Mesendoderm (in vitro differentiated cells): ENCODE measurements around the gene CCDC85A.

Source experiments
- DNase-seq: peaks from one replicate; pipeline ENCODE4 v3.0.0; 2013
- H2AK5ac ChIP-seq: 2 replicates; pipeline ENCODE4 v1.6.1; 2013; ENCODE audit warnings: low read length, inconsistent platforms
- H2BK120ac ChIP-seq: 2 replicates; pipeline ENCODE4 v1.6.1; 2013; ENCODE audit warnings: low read depth, mild to moderate bottlenecking, low read length, moderate library complexity, mixed read lengths
- H2BK15ac ChIP-seq: replicated peaks from 2 replicates; pipeline ENCODE4 v1.6.1; 2013; ENCODE audit warnings: low read depth, mild to moderate bottlenecking, moderate library complexity
- H2BK5ac ChIP-seq: 2 replicates; pipeline ENCODE4 v1.6.1; 2013; ENCODE audit warnings: low read length, inconsistent platforms
- H3K18ac ChIP-seq: 2 replicates; pipeline ENCODE4 v1.6.1; 2013; ENCODE audit warnings: mild to moderate bottlenecking, low read length, mixed read lengths
- H3K23ac ChIP-seq: one replicate; pipeline ENCODE4 v1.6.1; 2013; ENCODE audit warnings: low read length
- H3K27ac ChIP-seq: 2 replicates; pipeline ENCODE4 v1.5.1; 2013; ENCODE audit warnings: low read depth, mild to moderate bottlenecking, inconsistent platforms, low read length, moderate library complexity
- H3K27me3 ChIP-seq: 2 replicates; pipeline ENCODE4 v1.6.1; 2013; ENCODE audit warnings: low read length, control low read depth, mild to moderate bottlenecking, inconsistent platforms; ENCODE audit not compliant: insufficient read depth, poor library complexity
- H3K36me3 ChIP-seq: 2 replicates; pipeline ENCODE4 v1.6.1; 2013; ENCODE audit warnings: low read length, inconsistent platforms; ENCODE audit not compliant: control insufficient read depth, insufficient read depth
- H3K4ac ChIP-seq: one replicate; pipeline ENCODE4 v1.6.1; 2013; ENCODE audit warnings: low read depth, mild to moderate bottlenecking, low read length, moderate library complexity
- H3K4me1 ChIP-seq: 2 replicates; pipeline ENCODE4 v1.6.1; 2013; ENCODE audit warnings: low read depth, low read length, inconsistent platforms; ENCODE audit not compliant: control insufficient read depth
- H3K4me2 ChIP-seq: 2 replicates; pipeline ENCODE4 v1.6.1; 2013; ENCODE audit warnings: low read length
- H3K4me3 ChIP-seq: 2 replicates; pipeline ENCODE4 v1.5.1; 2013; ENCODE audit warnings: mild to moderate bottlenecking, low read length
- H3K56ac ChIP-seq: one replicate; pipeline ENCODE4 v1.6.1; 2013; ENCODE audit warnings: low read length
- H3K79me1 ChIP-seq: 2 replicates; pipeline ENCODE4 v1.6.1; 2013; ENCODE audit warnings: low read length, inconsistent platforms
- H3K79me2 ChIP-seq: 2 replicates; pipeline ENCODE4 v1.6.1; 2013; ENCODE audit warnings: mild to moderate bottlenecking, low read length; ENCODE audit not compliant: control insufficient read depth, insufficient read depth
- H3K9ac ChIP-seq: 2 replicates; pipeline ENCODE4 v1.6.1; 2013; ENCODE audit warnings: low read length, inconsistent platforms
- H4K5ac ChIP-seq: one replicate; pipeline ENCODE4 v1.6.1; 2013; ENCODE audit warnings: low read length
- H4K8ac ChIP-seq: one replicate; pipeline ENCODE4 v1.6.1; 2013; ENCODE audit warnings: low read depth, mild to moderate bottlenecking, control low read depth, low read length, moderate library complexity
- WGBS: extraction: QIAGEN DNeasy Blood & Tissue Kit; methylation state at CpG from one replicate; pipeline ENCODE4 v1.1.7; 2013; ENCODE audit warnings: low lambda C conversion rate, missing lambda C conversion rate; ENCODE audit not compliant: insufficient coverage; ENCODE audit errors: extremely low coverage; 5-methylcytosine and 5-hydroxymethylcytosine counted together

CCDC85A gene

DNA sequence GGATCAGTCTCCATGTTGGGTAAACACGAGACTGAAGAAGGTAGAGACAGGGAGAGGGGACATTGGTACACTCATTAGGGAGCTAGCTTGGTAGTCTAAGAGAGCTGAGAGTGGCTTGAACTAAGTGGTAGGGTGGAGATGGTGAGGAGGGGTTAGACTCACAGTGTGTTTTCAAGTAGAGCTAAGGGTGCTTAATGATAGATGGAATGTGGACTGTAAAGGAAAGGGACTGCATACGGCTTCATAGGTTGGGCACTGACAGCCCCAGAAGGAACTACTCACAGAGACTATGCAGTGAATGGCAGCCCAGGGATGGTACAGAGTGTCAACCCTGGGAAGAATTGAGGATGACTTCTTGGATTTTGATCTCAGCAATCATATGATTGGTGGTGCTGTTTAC is 178.1 kb downstream of the CCDC85A start:
- Histone ChIP-seq H3K27ac (no peak overlapping the region), H3K79me2 (no peaks in the 10 kb centered on the region), H3K9ac (no peak overlapping the region), H3K79me1 (no peaks in the 10 kb centered on the region), H2BK15ac (no peak overlapping the region), H3K56ac (no peak overlapping the region), H2BK5ac (no peak overlapping the region), H3K36me3 (no peaks in the 10 kb centered on the region), H3K23ac (no peak overlapping the region), H2AK5ac (no peak overlapping the region), H3K27me3 (peaks cover 2% of the 10 kb centered on the region), H3K4ac (no peak overlapping the region), H3K18ac (no peak overlapping the region), H3K4me2 (no peak overlapping the region), H4K8ac (no peak overlapping the region), H4K5ac (no peak overlapping the region), H2BK120ac (no peak overlapping the region), H3K4me1 (no peaks in the 10 kb centered on the region), H3K4me3 (no peak overlapping the region)
- no peak for DNase-seq
- no CpG with 5 or more reads among the region's 2 CpGs for WGBS

DNA sequence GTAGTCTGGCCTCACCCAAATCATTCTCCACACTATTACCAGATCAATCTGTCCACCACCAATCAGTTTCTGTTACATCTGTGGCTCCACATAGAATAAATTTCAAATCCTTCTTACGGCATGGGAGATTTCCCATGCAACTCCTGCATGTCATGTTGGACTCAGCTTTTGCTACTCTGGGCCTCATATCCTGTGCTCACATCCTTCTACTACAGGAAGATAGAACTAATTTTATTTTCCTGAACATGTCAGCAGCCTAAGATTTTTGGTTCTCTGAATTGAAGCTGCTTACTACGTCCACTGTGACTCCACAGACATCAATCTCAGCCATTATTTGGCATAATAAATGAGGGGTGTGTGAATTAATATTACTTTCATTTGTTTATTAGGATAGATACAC is 181.1 kb downstream of the CCDC85A start:
- H3K4ac ChIP-seq: no peak overlapping the region
- WGBS: no CpG with 5 or more reads among the region's 2 CpGs
- no peaks in the 10 kb centered on the region for H3K36me3 ChIP-seq
- H3K4me2 ChIP-seq: no peak overlapping the region
- no peak overlapping the region for H3K23ac ChIP-seq
- no peak overlapping the region for H3K56ac ChIP-seq
- DNase-seq: no peak
- H2AK5ac ChIP-seq: no peak overlapping the region
- H3K9ac ChIP-seq: no peak overlapping the region
- H2BK15ac ChIP-seq: no peak overlapping the region
- no peak overlapping the region for H4K5ac ChIP-seq
- no peak overlapping the region for H3K18ac ChIP-seq
- no peak overlapping the region for H2BK120ac ChIP-seq
- H3K27ac ChIP-seq: no peak overlapping the region
- no peaks in the 10 kb centered on the region for H3K79me2 ChIP-seq
- no peaks in the 10 kb centered on the region for H3K4me1 ChIP-seq
- no peak overlapping the region for H2BK5ac ChIP-seq
- no peak overlapping the region for H3K4me3 ChIP-seq
- H4K8ac ChIP-seq: no peak overlapping the region
- no peaks in the 10 kb centered on the region for H3K79me1 ChIP-seq
- H3K27me3 ChIP-seq: peaks cover 2% of the 10 kb centered on the region

DNA sequence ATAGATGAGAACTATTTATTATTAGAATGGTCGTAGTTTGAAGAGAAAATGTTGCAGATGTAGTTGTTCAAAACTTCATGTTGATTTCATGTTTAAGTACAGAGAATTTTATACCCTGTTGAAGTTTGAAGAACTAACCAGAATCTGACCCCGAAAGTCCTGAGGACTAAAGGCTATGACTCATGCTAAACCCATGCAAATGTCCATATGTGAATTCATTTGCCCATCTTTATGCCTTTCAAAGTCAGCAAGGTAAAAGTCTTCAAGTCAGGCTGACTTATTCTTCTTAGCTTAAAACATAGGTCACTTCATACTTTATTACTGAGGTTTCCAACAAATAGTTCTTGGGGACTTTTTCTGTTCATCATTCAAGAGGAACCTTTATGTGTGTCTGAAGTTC is 185.5 kb downstream of the CCDC85A start:
- Histone ChIP-seq H3K79me2 (no peaks in the 10 kb centered on the region), H3K18ac (no peak overlapping the region), H3K4me1 (no peaks in the 10 kb centered on the region), H2BK15ac (no peak overlapping the region), H3K4me2 (no peak overlapping the region), H2BK5ac (no peak overlapping the region), H4K5ac (no peak overlapping the region), H2BK120ac (no peak overlapping the region), H3K56ac (no peak overlapping the region), H3K27me3 (no peaks in the 10 kb centered on the region), H3K79me1 (no peaks in the 10 kb centered on the region), H3K9ac (no peak overlapping the region), H3K4me3 (no peak overlapping the region), H3K23ac (no peak overlapping the region), H4K8ac (no peak overlapping the region), H3K27ac (no peak overlapping the region), H2AK5ac (no peak overlapping the region), H3K4ac (no peak overlapping the region), H3K36me3 (no peaks in the 10 kb centered on the region)
- WGBS: 100% methylated on average over 1 of the region's 2 CpGs
- peak; percentile 16 for DNase-seq

DNA sequence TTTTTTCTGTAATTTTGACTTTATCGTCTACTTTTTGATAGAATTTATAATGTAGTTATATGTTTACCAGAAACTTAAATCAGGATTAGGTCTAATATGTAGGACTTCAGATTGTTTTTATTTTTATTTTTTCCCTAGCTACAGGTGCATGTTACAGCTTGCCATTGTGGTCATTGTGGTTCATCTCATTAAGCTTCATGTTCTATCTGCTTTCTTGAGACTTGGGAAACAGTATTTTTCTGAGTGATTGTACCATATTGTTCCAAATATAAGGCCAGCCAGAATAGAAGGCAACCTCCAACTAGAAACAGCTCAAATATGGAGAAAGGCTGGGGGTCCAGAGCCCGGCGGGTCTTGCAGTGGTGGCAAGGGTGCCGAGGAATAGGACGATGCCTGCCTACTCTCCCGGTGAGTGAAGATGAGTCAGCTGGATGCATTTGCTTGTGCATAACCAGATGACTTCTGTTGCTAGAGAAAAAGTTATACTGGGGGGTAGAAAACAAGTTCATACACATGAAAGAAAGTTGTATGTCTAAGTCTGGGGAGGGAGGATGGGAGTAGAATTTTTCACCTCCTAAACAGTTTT is 188.4 kb downstream of the CCDC85A start:
- no peak overlapping the region for H2BK5ac ChIP-seq
- H2AK5ac ChIP-seq: no peak overlapping the region
- no peak overlapping the region for H2BK120ac ChIP-seq
- H2BK15ac ChIP-seq: no peak overlapping the region
- H3K27ac ChIP-seq: no peak overlapping the region
- no peak overlapping the region for H3K23ac ChIP-seq
- H3K4ac ChIP-seq: no peak overlapping the region
- no peak overlapping the region for H3K18ac ChIP-seq
- no peaks in the 10 kb centered on the region for H3K4me1 ChIP-seq
- no peak for DNase-seq
- H3K36me3 ChIP-seq: no peaks in the 10 kb centered on the region
- no peak overlapping the region for H3K4me2 ChIP-seq
- H3K79me1 ChIP-seq: no peaks in the 10 kb centered on the region
- H3K56ac ChIP-seq: no peak overlapping the region
- no peak overlapping the region for H3K9ac ChIP-seq
- no peaks in the 10 kb centered on the region for H3K27me3 ChIP-seq
- H3K79me2 ChIP-seq: no peaks in the 10 kb centered on the region
- no peak overlapping the region for H4K5ac ChIP-seq
- H3K4me3 ChIP-seq: no peak overlapping the region
- H4K8ac ChIP-seq: no peak overlapping the region
- no CpG with 5 or more reads among the region's 6 CpGs for WGBS

DNA sequence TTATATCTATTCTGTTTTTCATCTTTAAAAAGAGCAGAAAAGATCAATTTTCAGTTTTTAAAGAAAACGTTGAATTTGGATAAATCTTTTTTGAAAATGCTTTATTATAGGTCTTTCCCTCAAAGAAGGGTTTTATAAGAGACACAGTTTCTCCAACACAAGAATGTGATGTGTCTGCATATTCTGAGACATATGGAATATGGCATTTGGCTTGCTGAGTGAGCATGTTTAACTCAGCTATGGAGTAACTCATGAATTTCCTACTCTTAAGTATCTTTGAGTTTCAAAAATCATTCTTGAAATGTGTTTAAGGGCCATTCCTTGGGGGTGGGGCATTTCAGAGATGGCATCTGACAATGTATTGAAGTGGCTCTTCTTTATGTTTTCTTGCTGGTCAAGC is 191.5 kb downstream of the CCDC85A start:
- H3K36me3 ChIP-seq: no peaks in the 10 kb centered on the region
- no peaks in the 10 kb centered on the region for H3K4me1 ChIP-seq
- H3K56ac ChIP-seq: no peak overlapping the region
- no CpG with 5 or more reads among the region's 1 CpG for WGBS
- no peak overlapping the region for H2BK15ac ChIP-seq
- no peaks in the 10 kb centered on the region for H3K79me1 ChIP-seq
- H3K18ac ChIP-seq: no peak overlapping the region
- no peak overlapping the region for H3K27ac ChIP-seq
- no peaks in the 10 kb centered on the region for H3K27me3 ChIP-seq
- no peak overlapping the region for H2BK5ac ChIP-seq
- H4K8ac ChIP-seq: no peak overlapping the region
- H3K79me2 ChIP-seq: no peaks in the 10 kb centered on the region
- H3K4me3 ChIP-seq: no peak overlapping the region
- no peak overlapping the region for H2AK5ac ChIP-seq
- no peak overlapping the region for H3K9ac ChIP-seq
- H3K4me2 ChIP-seq: no peak overlapping the region
- no peak for DNase-seq
- no peak overlapping the region for H3K23ac ChIP-seq
- no peak overlapping the region for H3K4ac ChIP-seq
- no peak overlapping the region for H2BK120ac ChIP-seq
- no peak overlapping the region for H4K5ac ChIP-seq
